ENCODE measurements around the gene SASH1.

The SASH1 gene

GRCh38 chr6:148497257-148497656 is 154.6 kb downstream of the SASH1 start:
- DNase-seq (ENCODE audit: low spot score) = no peak

DNA sequence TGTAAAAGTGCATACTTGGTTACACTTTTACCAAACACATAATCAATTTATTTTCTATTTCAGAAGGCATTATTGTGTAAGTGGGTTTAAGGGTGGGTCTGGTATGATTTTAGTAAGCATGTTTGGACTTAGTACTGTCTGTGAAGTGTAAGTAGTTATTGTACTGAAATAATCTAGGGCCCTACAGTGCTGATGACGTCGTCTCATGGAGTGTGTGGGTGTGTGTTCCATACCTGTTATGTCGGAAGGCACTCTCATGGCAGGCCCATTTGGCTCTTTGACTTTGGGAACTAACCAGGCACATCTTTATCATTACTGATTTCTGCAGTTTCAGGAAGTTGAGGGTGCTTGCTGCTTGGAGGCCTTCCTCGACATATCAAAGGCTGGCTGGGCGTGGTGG is 155.1 kb downstream of the SASH1 start:
- DNase-seq (ENCODE audit: low spot score) = no peak

DNA sequence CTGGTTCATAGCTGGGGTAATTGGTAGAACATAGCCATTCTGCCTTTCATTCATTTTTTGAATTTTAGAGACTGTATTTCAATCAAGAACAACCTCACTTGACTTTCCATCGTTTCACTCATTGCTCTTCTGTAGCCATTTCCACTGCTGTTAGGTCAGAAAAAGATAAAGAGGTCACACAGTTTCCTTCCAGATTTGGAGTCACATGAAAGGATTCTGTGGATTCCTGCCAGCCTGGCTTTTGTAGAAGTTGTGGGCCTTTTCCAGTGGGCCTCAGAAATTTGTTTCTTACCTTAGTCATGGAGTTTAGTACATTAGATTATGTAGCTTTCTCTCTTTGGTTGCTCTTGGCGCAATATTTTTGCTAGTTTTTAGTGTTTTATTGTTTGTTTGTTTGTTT is 157.8 kb downstream of the SASH1 start:
- DNase-seq (ENCODE audit: low spot score) = no peak

DNA sequence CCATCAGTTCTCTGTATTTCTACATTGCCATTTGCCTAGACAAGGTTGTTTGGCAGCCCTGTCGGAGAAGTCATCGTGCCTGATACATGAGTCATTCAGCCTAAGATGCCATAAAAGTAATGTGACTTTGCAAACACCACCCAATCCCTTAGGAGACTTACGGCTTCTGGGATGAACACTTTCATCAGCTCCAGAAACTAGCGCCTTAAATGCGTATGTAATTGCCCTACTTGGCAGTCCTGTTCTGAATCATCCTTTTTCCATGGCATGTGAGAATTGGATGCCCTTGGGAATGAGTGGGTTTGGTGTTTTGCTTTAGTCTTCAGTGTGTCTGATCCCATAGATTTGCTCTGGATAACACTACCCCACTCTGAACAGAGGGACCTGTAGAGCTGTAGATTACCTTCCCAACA is 158.5 kb downstream of the SASH1 start:
- DNase-seq (ENCODE audit: low spot score) = no peak

- no peak for DNase-seq (ENCODE audit: low spot score)
Measured at GRCh38 chr6:148502083-148502772, 159.6 kb downstream of the SASH1 start.

GRCh38 chr6:148502773-148503135 is 160.1 kb downstream of the SASH1 start:
- DNase-seq (ENCODE audit: low spot score) = no peak

DNA sequence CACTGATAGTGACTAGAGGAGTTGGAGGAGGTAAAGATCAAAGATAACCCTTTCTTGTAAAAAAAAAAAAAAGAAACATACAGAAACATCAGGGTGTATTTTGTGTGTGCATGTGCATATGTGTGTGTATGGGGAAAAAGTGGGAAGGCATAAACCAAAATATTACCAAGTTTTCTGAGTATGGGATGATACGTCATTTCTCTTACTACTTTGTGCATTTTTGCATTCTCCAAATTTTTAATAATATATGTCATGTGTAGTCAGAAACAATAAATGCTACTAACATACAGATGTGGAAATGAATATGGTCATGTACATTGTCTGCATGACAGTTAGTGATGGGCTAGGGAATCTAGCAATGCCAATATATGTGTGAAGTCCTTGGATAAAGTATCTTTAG is 161.1 kb downstream of the SASH1 start:
- DNase-seq (ENCODE audit: low spot score) = no peak

- no peak for DNase-seq (ENCODE audit: low spot score)
Measured at GRCh38 chr6:148507774-148508173, 165.1 kb downstream of the SASH1 start.

DNA sequence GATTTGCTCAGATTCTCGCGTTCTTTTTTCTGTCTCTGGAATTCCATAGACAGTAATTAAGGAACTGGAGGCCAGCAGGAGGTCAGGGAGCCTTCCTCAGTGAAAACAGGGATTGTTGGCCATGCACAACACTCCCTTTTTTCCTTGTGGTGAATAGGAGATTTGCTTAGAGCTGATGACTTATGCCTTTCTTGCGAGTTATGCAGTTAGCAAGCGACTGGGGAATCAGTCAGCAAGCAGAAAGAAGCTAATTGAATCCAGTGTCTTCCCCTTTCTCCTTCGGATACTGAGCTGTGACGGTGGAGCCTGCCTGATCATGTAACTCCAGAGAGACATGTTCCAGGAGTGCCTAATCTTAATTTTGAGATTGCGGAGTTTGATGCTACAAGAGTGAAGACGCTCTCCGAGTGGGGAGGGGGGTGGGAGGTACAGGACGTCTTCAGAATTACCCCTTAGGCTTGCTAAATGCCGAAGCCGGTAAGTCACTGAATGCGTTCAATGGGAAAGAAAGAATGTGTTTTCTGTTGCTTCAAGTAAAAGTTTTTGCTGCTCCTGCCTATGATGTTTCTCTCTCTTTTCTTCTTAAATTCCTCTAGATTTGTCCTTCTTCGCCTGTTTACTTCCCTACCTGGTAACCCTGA is 165.9 kb downstream of the SASH1 start:
- DNase-seq (ENCODE audit: low spot score) = no peak

DNA sequence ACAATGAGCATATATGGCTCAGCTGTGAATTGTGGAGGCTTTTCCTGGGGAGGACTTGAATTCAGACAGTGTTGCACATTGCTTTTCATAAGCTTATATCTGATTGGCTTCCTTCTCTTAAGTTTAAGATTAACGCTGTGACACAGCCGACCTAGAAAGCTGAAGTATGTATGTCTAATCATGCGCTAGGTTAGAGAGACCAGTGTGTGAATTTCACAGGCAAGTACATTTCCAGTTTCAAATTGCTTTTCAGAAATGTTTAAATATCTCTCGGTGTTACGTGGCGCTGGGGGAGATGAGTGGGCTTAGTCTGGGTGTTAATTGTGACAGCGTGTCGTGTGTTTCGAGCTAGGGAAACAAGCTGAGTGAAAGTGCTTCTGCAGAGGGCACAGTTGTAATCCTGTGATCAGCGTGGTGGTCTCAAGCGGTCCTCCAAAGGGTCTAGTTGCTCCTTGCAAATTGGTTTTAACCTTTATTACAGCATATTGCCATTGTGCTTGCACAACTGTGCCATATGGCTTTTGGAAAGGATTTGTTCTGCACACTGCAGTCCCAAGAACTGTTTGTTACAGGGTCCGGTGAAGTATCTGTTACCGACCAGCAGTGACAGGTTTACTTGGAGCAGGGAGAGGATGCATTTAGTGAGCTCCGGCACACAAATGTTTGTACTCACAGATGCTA is 166.6 kb downstream of the SASH1 start:
- no peak for DNase-seq (ENCODE audit: low spot score)

GRCh38 chr6:148509800-148510581 is 167.4 kb downstream of the SASH1 start:
- DNase-seq (ENCODE audit: low spot score) = no peak

GRCh38 chr6:148513145-148514071 is 170.8 kb downstream of the SASH1 start:
- no peak for DNase-seq (ENCODE audit: low spot score)

GRCh38 chr6:148514091-148514845 is 171.6 kb downstream of the SASH1 start:
- DNase-seq (ENCODE audit: low spot score) = no peak

GRCh38 chr6:148516217-148516616 is 173.6 kb downstream of the SASH1 start:
- DNase-seq (ENCODE audit: low spot score) = no peak

GRCh38 chr6:148516617-148517016 is 174.0 kb downstream of the SASH1 start:
- DNase-seq (ENCODE audit: low spot score) = no peak

GRCh38 chr6:148517470-148517869 is 174.8 kb downstream of the SASH1 start:
- no peak for DNase-seq (ENCODE audit: low spot score)

DNA sequence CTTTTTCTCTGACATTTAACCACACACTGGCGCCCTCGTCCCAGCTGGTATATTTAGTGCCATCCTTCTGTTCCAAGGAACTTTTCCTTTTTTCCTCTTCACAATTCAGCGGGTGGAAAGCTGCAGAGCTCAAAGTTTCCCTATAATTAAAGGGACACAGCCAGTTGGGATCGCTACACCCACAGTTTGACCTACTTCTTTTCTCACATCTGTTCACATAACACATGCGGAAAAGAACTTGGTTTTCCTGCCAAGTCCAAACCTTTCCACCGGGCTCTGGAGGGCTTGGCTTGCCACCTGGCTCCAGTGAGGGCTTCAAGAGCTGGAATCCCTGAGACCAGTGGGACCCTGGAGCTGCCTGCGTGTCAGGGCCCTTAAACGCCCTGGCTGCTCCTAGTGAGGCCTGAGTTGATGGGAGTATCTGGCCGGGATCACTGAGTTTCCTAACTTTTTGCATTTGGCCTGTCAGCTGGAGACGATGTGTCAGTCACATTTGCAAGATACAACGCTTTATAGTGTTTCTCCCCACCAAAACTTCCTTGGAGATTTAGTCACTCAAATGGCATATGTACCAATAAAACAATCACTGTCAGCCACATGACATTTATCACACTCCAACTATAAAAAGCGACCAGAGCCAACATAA is 176.0 kb downstream of the SASH1 start:
- DNase-seq (ENCODE audit: low spot score) = no peak

- DNase-seq (ENCODE audit: low spot score) = no peak
Measured at GRCh38 chr6:148520109-148520841, 177.6 kb downstream of the SASH1 start.

DNA sequence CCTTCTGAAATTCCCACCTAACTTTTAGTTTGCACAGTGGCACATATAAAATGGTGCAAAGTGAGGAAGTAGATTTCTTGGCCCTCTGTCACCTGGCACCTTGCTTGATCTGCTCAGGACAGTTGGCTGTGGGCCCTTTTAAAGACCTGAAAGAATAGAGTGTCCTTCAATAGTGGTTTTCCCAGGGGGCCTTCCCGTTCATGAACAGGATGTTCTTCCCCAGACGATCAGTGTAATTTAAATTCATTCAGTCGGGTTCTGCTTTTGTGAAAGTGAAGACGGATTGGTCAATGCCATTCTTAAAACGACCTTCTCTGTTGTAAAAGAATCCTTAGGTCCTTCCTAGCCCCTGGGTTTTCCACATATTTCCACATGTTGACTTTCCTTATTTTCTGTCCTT is 178.5 kb downstream of the SASH1 start:
- DNase-seq (ENCODE audit: low spot score) = no peak

DNA sequence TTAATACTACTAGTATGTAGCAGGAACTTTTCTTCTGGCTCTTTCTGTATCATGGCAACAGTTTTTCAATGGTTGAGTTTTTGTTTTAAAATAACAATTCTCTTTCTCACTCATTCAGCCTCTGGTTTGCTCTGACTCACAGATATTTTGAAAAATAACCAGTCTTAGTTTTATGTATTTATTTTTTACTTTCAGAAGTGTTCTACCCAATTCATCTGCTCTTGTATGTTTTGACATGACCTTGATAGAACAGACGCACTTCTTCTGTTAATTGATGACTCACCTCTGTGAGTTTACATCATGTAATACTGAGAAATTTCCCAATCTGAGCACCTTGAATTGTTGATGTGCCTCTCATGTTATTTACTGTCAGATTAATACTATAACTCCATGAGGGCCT is 178.9 kb downstream of the SASH1 start:
- no peak for DNase-seq (ENCODE audit: low spot score)
